Activated CD8-positive, alpha-beta memory T cell treated with anti-CD3 and anti-CD28 coated beads, Interleukin-2, amount 50 U/mL, for 24 hours (primary cell): Measurements from ENCODE around the gene CDSN.

Experiments
- DNase-seq: peaks from one replicate; pipeline ENCODE4 v3.0.0-alpha.2; 2020; ENCODE audit errors: extremely low read depth

CDSN gene

DNA sequence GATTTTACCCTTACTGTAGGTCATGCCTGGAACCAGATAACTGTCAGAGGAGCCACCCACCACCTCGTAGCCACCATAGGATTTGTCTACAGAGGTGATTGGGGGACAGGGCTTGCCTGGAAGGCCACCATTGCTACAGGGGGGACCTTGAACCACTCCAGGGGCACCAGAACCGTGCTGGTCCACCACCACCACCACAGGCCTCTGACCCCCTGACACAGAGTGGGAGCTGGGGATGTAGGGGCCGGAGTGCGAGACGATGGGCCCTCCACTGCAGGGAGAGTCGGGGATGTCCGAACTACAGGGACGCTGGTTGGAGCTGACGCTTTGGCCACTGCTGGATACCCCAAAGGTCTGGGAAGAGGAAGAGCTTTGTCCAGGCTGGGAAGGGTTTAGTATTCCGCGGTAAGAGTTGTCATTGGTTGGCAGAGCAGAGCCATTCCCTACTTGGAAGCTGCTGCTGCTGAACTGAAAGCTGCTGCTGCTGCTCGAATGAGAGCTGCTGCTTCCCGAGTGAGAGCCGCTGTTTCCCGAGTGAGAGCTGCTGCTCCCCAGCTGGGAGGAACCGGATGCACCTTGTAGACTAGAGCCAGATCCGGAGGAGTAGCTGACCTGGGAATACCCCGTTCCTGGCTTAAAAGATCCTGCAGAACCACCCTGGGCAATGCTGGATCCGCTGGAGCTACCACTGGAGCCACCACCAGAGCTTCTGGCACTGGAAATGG, 3.4 kb downstream of the CDSN start:
- DNase-seq = no peak

DNA sequence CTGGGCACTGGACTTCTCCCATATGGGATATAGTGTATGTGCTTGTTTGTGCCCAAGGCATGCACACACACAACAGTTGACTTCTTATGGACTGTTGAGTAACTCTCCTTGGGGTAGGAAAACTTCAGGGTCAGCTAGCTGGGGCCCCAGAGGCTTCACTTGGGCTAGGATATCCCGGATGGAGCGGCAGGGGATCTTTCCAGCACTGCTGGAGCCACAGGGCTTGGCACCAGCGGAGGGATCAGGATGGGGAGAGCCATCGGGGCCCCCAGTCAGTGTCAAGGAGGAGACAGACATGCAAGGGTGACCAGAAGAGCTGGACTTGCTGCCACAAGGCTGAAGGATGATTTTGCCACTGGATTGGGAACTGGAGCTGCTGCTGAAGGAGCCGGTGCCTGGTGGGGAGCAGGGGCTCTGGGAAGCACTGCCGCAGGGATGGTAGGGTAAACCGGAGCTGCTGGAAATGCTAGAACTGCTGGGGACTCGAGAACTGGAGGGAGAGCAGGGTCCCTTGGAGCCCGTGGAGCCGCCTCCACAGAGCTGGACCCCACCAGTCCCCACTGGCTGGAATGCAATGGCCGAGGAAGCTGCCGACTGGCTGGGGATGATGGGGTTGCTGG, 4.2 kb downstream of the CDSN start:
- DNase-seq = no peak

DNA sequence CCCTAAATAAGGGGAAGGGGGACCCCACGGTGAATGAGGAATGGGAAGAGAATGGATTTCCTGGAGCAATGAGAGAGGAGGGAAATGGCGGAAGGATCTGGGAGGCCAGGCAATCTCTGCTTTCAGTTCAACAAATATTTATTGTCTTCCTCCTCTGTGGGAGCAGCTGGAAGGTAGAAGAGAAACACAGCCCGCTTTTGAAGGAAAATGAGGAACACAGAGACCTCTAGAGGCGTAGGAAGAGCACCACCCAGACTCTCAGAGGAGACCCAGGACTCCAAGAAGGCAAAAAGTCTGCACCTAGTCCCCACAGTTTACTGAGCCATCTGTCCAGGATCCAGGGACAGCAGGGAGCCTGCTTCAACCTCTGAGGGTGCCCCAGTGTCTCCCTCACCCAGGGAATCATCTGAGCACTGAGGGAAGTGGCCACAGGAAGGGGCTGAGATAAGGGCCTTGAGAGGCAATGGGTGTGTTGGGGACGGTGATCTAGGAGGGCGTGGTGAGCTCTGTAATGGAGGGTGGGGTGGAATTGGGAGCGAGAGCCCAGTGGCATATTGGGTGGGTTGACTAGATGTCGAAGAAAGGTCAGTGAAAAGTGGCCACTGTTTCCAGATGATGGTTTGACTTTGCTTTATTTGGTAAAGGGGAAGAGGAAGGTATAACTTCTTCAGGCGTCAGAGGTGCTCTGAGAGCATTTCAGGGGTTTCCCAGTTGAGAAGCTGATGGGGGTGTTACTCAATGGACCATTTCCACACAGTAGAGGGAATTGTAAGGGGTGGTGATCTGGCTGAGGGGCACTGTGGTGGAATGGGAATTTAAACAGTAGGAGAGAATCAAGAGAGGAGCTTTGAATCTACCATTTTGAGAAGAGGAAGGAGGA, 5.0 kb downstream of the CDSN start:
- no peak for DNase-seq

DNA sequence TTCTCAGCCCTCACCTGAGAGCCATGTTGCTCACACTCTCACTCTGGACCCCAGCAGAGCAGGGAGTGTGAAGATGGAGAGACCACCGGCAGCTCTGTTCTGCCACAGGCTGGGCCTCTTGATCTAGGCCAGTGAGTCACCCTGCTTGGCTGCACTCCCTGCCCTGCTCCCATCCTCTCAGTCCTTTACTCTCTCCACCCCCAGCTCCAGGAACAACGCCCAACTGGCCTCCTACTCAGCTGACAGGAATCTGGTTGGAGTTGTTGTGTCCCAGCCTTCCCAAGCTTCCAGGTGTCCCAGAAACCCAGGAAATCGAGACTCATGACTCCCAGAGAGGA, 5.7 kb downstream of the CDSN start, which contains the start of gene PSORS1C1:
Gene PSORS1C1, plus strand, starts transcription at position 260 of the 338 bp plus-strand sequence. CDS start 14,833 bp downstream, outside the sequence.
- DNase-seq = no peak

DNA sequence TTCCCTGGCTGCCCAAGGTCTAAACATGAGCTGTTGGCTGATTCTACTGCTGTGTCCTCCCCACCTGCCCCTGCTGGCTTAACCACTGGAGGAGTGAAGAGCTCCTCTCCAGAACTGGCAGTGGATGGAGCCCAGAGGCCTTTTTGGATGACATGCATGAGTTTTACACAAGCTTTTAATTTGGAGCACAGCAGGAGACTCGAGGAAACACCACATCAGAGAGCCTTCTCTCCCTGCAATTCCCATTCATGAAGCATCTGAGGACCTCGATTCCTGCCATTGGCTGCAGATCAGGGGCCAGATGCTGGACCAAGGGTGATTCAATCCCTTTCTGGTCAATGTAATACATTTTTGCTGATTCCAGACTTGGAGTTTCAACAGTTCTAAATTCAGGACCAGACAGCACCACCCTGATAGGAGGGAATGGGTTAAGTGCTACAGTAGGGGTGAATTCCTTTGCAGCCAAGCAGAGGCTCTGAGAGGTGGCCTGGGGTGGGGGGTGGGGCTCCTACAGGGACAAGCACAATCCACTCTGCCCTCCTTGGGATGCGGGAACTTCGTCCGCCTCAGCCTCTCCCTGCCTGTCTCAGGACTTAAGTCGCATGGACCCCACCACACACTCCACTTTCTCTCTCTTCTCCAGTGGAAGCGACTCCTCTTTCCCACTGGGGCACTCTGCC, 6.2 kb downstream of the CDSN start:
- DNase-seq = no peak

DNA sequence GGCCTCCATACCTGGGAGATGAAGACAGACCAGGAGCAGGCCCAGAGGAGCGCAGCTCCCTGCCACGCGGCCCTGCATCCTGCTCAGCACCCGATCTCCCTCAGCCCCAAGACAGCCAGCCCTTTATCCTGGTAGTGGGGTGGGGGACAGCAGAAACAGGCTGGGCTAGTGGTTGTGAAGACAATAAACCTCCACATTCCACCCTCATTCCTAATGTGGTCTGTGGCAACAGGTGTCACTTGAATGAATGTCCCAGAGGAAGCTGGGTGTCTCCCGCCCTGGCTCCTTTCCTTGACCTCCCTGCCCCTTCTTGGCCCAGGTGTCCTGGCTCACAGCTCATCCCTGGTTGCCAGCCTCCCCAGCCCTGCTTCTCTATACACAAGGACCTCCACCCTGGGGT, 7.8 kb downstream of the CDSN start, which contains the start of gene C6orf15:
Gene C6orf15, minus strand, starts transcription at position 98 of the 400 bp plus-strand sequence. Its CDS starts 20 bp downstream, at position 78.
- DNase-seq = no peak

DNA sequence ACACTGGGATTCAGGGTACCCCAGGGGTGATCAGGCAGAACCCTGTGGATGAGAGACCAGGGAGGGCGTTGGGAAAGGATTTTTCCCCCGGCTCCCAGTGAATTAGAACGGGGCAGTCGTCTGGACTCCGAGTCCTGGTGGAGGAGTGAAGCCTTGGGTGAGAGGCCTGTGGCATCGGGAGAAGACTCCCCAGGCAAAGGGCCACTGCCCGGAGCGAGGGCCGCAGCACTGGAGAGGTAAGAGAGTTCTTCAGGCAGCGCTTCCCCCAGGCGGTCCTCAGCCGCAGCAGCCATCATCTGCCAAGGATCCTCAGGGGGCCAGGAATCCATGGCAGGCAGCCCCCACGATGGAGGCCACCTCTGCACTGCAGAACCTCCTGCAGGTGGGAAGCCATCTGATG, 8.5 kb downstream of the CDSN start:
- DNase-seq = no peak

DNA sequence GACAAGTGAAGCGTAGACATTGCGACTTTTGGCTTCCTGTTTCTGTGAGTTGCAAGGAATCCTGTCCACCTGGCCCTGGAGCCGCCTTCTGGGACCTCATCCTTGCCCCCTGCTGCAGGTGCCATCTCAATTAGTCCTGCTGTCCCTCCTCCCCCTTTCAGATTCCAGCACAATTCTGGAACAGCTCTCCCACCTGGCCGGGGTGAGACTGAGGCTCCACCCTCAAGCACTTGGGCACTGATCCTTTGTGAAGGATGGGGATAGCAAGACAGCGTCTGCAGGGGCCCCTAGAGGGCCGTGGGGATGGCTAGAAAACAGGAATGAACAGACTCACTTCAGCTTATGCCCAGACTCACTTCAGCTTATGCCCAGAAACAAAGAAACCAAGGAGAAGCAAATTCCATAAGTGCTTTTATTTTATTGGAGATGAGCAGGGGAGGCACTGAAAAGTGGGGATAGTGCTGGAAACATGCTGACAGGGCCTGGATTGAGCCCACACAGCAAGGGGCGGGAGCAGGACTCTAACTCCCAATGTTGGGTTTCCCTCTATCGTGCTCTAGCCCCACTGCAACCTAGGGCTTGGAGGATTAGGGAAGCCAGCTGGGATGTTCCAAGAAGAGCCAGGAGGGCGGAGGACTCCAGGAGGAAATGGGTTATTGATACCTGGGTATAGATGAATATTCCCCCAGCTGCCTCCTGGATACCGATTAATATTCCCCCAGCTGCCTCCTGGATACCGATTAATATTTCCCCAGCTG, 9.2 kb downstream of the CDSN start:
- no peak for DNase-seq

DNA sequence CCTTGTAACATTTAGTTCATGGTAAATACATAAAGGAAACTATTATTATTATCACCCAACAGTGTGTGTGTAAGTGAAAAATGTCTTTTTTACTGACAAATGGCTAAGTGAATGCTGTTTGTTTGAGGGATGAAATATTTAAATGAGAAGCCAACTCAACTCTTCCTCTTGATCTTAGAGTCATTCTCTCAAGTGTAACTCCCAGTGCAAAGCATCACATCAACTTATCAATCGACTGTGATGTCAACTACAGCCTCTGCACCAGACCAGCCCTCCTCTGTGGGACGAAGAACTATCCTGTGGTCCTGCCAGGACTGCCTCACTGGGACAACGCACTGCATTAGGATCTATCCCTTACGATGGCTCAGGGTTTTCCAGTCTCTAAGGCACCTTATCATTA, 13.2 kb downstream of the CDSN start:
- no peak for DNase-seq

DNA sequence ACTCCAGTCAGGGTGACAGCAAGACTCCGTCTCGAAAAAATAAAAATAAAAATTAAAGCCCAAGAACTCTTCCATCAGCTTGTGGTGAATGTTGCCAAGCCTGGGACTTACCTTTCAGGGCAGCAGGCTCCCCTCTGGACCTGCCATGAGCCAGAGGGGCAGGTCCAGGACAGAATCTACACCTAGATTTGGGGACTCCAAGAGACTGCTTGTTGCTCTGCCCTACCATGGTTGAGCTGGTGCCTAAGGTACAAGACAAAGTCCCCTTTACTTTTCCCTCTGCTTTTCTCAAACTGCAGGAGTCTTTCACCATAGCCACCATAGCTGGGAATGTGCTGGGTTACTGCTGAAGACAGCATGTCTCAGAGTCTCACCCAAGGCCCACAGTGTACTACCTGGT, 17.1 kb downstream of the CDSN start:
- no peak for DNase-seq

DNA sequence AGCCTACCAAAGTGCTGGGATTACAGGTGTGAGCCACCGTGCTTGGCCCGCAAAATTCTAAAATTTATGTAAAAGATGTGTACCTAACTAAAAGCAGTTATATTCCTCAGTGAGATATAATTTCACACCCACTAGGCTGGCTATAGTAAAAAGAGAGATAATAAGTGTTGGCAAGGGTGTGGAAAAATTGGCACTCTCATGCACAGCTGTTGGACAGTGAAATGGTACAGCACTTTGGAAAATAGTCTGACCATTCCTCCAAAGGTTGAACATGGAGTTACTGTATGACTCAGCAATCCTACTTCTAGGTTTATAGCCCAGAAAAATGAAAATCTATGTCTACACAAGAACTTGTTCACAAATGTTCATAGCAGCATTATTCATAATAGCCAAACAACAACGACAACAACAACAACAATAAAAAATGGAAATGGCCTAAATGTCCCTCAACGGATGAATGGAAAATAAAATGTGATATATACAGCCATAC, 21.8 kb downstream of the CDSN start:
- DNase-seq = no peak

DNA sequence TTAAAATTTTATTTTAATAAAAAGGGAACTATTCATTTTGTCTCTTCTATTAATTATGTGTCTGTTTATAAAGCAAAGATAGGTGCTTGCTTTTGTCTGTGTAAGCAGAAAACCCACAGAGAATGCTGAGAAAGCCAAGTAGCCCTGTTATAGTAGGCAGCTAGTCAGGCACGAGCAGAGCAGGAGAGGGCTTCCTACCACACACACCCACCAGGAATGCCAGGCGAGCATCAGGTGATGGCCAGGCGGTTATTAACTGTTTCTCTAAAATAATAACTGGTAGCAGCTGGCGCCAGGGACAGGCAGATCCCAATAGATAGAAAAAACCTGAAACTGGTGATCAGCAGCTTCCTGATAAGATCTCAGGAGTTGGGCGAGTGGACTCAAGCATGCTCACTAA, 23.6 kb downstream of the CDSN start:
- no peak for DNase-seq

DNA sequence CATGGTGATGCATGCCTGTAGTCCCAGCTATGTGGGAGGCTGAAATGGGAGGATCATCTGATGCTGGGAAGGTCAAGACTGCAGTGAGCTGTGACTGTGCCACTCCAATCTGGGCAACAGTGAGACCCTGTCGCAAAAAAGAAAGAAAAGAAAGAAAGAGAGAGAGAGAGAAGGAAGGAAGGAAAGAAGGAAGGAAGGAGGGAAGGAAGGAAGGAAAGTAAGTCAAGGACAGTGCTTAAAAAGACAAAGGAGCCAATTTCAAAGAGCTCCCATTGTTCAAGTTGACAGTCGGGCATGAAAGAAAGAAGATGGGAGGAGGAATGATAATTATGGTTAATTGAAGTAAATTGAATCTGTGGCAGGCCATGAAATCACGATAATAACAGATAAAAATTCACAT, 24.0 kb downstream of the CDSN start:
- DNase-seq = no peak

DNA sequence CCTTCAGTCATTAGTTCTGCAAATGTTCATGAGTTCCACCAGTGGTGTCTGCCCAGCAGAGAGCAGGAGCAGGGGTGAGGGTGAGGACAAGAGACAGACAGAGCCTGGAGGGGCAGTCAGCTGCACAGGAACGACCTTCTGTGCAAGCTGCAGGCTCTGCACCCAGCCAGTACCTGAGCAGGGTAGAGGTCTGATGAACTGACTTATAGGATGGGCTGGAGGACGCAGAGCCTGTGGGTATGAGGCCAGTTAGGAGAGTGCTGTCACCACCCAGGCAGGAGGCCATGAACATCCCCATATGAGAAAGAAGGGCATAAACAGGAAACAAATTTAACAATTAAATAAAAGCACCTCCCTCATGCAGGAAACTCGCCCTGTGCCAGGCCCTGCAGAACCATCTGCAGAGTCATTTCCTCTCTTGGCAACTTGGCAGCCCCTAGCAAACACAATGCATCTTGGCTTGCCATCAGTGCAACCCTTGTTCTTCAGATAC, 25.8 kb downstream of the CDSN start:
- DNase-seq = no peak

DNA sequence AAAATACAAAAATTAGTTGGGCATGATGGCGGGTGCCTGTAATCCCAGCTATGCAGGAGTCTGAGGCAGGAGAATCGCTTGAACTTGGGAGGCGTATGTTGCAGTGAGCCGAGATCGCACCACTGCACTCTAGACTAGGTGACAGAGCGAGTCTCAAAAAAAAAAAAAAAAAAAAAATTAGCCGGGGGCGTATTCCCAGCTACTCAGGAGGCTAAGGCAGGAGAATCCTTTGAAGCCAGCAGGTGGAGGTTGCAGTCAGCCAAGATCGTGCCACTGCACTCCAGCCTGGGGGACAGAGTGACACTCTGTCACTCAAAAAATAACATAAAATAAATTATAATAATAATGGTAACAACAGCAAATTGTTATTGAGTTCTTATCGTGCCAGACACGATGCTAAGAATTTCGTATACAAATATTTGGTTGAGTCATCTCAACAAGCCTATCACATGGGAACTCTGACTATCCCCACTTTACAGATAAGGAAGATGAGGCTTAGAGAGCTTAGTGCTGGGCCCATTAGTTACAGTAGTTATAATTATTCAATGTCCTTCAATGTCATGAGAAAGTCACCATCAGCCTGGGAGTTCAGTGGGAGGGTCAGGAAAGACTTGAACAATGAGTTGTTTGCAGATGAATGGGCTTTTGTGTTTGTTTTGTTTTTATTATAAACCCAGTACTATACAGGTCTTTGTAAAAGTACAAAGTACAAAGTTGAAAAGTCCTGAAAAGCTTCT, 27.3 kb downstream of the CDSN start:
- no peak for DNase-seq

DNA sequence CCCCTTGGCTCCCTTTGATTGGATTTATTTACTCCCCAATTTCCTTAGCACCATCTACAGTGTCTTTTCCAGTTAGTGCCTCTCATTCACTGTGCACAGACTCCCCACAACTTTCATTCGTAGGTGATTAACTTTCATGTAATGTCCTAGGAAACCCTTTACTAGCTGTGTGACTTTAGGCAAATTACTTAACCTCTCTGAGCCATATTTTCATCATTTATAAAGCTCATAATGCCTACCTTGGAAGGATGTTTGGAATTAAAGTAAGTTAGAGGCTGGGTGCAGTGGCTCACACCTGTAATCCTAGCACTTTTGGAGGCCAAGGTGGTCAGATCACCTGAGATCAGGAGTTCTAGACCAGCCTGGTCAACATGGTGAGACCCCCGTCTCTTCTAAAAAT, 28.0 kb downstream of the CDSN start:
- no peak for DNase-seq

DNA sequence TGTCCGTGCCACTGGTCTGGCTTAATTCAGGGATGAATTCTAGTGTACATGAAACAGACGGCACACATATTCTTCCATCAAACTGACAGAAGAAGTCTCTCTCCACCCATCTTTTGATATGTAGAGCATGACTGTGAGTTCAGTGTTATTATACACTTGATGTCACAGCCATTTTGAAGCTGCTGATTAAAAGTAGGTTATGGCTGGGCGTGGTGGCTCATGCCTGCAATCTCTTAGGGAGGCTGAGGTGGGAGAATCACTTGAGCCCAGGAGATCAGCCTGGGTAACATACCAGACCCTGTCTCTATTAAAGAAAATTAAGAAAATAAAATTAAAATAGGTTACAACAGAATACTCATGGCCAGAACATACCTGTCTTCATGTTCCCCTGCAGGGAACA, 28.6 kb downstream of the CDSN start:
- DNase-seq = no peak

DNA sequence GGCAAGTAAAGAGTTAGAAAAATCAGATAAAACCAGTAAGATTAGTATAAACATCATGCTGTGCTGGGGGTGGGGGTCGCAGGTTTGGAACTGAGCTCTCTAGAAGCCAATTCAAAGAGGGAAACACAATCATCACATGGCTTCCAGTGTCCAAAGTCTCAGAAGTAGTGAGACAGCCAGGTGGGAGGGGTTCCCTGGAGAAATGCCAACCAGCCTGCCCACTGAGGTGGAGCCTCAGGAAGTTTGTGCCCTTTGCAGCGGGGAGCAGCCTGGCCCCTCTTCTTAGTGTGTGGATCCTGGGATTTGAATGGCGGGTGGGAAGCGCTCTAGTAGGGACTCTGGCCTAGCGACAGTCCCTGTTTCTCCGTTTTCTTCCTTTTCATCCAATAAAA, 29.3 kb downstream of the CDSN start:
- DNase-seq = no peak

DNA sequence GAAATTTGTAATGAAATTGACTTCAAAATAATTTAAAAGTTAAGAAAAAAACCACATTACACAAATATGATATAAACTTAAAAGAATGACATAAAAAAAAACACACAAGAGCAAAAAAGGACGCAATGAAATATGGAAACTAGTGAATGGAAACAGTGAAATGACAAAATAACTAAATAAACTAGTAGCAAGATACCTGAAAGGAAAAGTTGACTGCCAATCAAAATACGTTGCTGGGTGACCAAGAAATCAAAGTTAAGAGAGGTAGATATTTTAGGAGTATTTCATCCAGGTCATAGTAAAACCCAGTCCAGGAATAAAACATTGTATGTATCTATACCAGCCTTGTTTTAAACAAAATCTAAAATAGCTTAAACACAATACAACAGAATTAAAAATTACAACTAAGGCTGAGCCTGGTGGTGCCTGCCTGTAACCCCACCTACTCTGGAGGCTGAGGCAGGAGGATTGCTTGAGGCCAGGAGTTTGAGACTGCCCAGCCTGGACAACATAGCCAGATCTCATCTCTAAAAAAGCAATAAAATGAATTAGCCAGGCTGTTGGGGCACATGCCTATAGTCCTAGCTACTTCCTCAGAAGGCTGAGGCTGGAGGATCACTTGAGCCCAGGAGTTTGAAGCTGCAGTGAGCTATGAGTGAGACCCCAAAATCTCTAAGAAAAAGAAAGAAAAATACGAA, 29.8 kb downstream of the CDSN start:
- DNase-seq = no peak
